PC-9 (cell line): ENCODE data around the gene DCUN1D4. TPM values are rescaled to one million over a fixed set of nuclear protein-coding genes. Genes with fewer than 3 reads are reported as not detected.
A peak's percentile ranks its signal among the peaks of the same experiment; 100 is the strongest.

Experiments
- BruUV-seq: library from RNA; stranded (reverse); fragments of 400-500 nt; replicated peaks from 2 replicates; lab custom pipeline; 2021; lab: Mats Ljungman, UMichigan
- CTCF ChIA-PET: fragments of 300-600 bp; sonication (Branson Sonifier 250); formaldehyde crosslinking; loops from one replicate; lab custom pipeline; 2022; ENCODE audit warnings: antibody characterized with exemption; lab: Charles Lee
- POLR2A ChIA-PET: fragments of 300-600 bp; sonication (Branson Sonifier 250); formaldehyde crosslinking; loops from one replicate; lab custom pipeline; 2022; ENCODE audit warnings: antibody characterized with exemption; ENCODE audit not compliant: unreplicated experiment; lab: Charles Lee
- DNase-seq, 2 experiments: peaks; one replicate each; pipeline versions ENCODE4 v3.0.0 to v3.0.0-alpha.2; 2015 to 2022; ENCODE audit warnings: mixed read lengths in 1 of 2
- H2AFZ ChIP-seq: fragments of 200-600 bp; sonication (generic); 2 replicates; pipeline ENCODE4 v1.8.1; 2017; ENCODE audit warnings: antibody characterized with exemption
- H3F3A ChIP-seq: fragments of 200-600 bp; sonication (generic); 2 replicates; pipeline ENCODE4 v1.8.1; 2017; ENCODE audit warnings: antibody characterized with exemption, mild to moderate bottlenecking, low read depth; ENCODE audit not compliant: insufficient read depth
- H3K27ac ChIP-seq: fragments of 200-600 bp; sonication (generic); 2 replicates; pipeline ENCODE4 v1.6.1; 2016; ENCODE audit warnings: mixed run types
- H3K27me3 ChIP-seq: fragments of 200-600 bp; sonication (generic); 2 replicates; pipeline ENCODE4 v1.6.1; 2016; ENCODE audit warnings: low read depth, mixed run types; ENCODE audit not compliant: insufficient read depth
- H3K36me3 ChIP-seq: fragments of 200-600 bp; sonication (generic); 2 replicates; pipeline ENCODE4 v1.6.1; 2016; ENCODE audit warnings: low read depth, mixed run types
- H3K4me1 ChIP-seq: fragments of 200-600 bp; sonication (generic); replicated peaks from 2 replicates; pipeline ENCODE4 v1.6.1; 2016; ENCODE audit warnings: mixed run types; ENCODE audit not compliant: insufficient read depth
- H3K4me2 ChIP-seq: fragments of 200-600 bp; sonication (generic); 2 replicates; pipeline ENCODE4 v1.6.1; 2017; ENCODE audit warnings: mixed run types
- H3K4me3 ChIP-seq: fragments of 200-600 bp; sonication (generic); 2 replicates; pipeline ENCODE4 v1.6.1; 2016; ENCODE audit warnings: mixed run types
- H3K79me2 ChIP-seq: fragments of 200-600 bp; sonication (generic); 2 replicates; pipeline ENCODE4 v1.6.1; 2017; ENCODE audit warnings: low read depth, mixed run types
- H3K9me2 ChIP-seq: fragments of 200-600 bp; sonication (generic); 2 replicates; pipeline ENCODE4 v1.8.1; 2017; ENCODE audit warnings: mild to moderate bottlenecking; ENCODE audit not compliant: insufficient read depth
- H3K9me3 ChIP-seq: fragments of 200-600 bp; sonication (generic); 2 replicates; pipeline ENCODE4 v1.8.1; 2016; ENCODE audit warnings: low read depth; ENCODE audit not compliant: insufficient read depth
- H4K20me1 ChIP-seq: fragments of 200-600 bp; sonication (generic); 2 replicates; pipeline ENCODE4 v1.8.1; 2017; ENCODE audit not compliant: insufficient read depth
- EZH2 ChIP-seq: fragments of 200-600 bp; sonication (generic); IDR thresholded peaks from 2 replicates; pipeline ENCODE4 v1.8.0; 2017; ENCODE audit warnings: antibody characterized with exemption, low read depth
- intact Hi-C: fragments of 100-400 bp; cut with micrococcal nuclease; formaldehyde crosslinking; loops from one replicate; pipeline ENCODE4 v1.10.0; 2022; ENCODE audit not compliant: unreplicated experiment
- total RNA-seq: library from RNA; stranded (reverse); gene quantifications from 2 replicates; pipeline ENCODE4 v1.2.3, GENCODE V29; 2021
- TF ChIP-seq, protein P1 (sequence below): fragments of 200-600 bp; sonication (generic); conservative IDR thresholded peaks from 2 replicates; pipeline ENCODE4 v1.6.1; 2017; ENCODE audit warnings: mixed run types, antibody characterized with exemption, mild to moderate bottlenecking, moderate library complexity

The DCUN1D4 gene
- total RNA-seq, 1 experiment from 2014 or later = 24.9 TPM

- Histone ChIP-seq H3K9me2 (no peaks in the 10 kb centered on the region), H3K4me1 (no peaks in the 10 kb centered on the region), H2AFZ (no peak overlapping the region), H3K4me2 (no peak overlapping the region), H3K9me3 (no peaks in the 10 kb centered on the region), H4K20me1 (no peaks in the 10 kb centered on the region), H3K27ac (no peak overlapping the region), H3F3A (no peaks in the 10 kb centered on the region), H3K27me3 (no peaks in the 10 kb centered on the region), H3K79me2 (no peaks in the 10 kb centered on the region), H3K4me3 (no peak overlapping the region), H3K36me3 (no peaks in the 10 kb centered on the region)
- BruUV-seq = no TSS peak
- ChIA-PET CTCF (no interaction called here), POLR2A (no interaction called here)
- no peak for DNase-seq
- no peak for TF ChIP-seq EZH2
- TF ChIP-seq, protein P1, sequence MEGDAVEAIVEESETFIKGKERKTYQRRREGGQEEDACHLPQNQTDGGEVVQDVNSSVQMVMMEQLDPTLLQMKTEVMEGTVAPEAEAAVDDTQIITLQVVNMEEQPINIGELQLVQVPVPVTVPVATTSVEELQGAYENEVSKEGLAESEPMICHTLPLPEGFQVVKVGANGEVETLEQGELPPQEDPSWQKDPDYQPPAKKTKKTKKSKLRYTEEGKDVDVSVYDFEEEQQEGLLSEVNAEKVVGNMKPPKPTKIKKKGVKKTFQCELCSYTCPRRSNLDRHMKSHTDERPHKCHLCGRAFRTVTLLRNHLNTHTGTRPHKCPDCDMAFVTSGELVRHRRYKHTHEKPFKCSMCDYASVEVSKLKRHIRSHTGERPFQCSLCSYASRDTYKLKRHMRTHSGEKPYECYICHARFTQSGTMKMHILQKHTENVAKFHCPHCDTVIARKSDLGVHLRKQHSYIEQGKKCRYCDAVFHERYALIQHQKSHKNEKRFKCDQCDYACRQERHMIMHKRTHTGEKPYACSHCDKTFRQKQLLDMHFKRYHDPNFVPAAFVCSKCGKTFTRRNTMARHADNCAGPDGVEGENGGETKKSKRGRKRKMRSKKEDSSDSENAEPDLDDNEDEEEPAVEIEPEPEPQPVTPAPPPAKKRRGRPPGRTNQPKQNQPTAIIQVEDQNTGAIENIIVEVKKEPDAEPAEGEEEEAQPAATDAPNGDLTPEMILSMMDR = no peak
- intact Hi-C loops = no loop called here
Measured at GRCh38 chr4:51830156-51830720, 12.7 kb upstream of the DCUN1D4 start.

DNA sequence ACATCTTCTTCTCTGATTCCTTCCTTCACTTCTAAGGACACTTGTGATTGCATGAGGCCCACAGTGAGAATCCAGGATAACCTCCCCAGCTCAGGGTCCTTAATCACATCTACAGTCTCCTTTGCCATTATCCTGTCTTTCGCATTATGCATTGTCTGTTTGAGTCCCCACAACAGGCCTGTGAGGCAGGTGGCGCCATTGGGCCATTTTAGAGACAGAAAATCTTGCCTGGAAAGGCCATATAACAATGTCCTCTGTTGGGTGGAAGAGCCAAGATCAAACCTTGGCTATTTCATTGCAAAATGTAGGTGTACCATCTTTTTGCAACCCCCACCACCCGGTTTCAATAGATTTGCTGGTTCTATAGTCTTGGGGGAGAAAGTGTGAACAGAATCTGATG is 11.8 kb upstream of the DCUN1D4 start:
- DNase-seq = peak in 1 of 2 experiments; percentile 37
- CTCF ChIA-PET = no interaction called here

GRCh38 chr4:51833236-51833635 is 9.7 kb upstream of the DCUN1D4 start:
- BruUV-seq = no TSS peak
- no peak overlapping the region for H3K27ac ChIP-seq
- H3K4me2 ChIP-seq = no peak overlapping the region
- intact Hi-C loops = no loop called here
- CTCF ChIA-PET = interaction anchor here (0.6 kb wide), 1 partner anchor 8 kb away, joined by 3 read pairs; no protein-coding TSS in a partner anchor
- no peaks in the 10 kb centered on the region for H4K20me1 ChIP-seq
- DNase-seq = no peak
- no peaks in the 10 kb centered on the region for H3K79me2 ChIP-seq
- no peak overlapping the region for H3K4me3 ChIP-seq
- no peaks in the 10 kb centered on the region for H3K9me3 ChIP-seq
- H3K27me3 ChIP-seq = no peaks in the 10 kb centered on the region
- no peaks in the 10 kb centered on the region for H3F3A ChIP-seq
- no peak for TF ChIP-seq EZH2
- TF ChIP-seq, protein P1 = no peak
- H3K9me2 ChIP-seq = no peaks in the 10 kb centered on the region
- no peaks in the 10 kb centered on the region for H3K4me1 ChIP-seq
- no peaks in the 10 kb centered on the region for H3K36me3 ChIP-seq
- no peak overlapping the region for H2AFZ ChIP-seq
- POLR2A ChIA-PET = no interaction called here

More for the DNA sequence above, 11.8 kb upstream of the DCUN1D4 start:
- H3K4me3 ChIP-seq = no peak overlapping the region
- POLR2A ChIA-PET = no interaction called here
- H3K27ac ChIP-seq = no peak overlapping the region
- no peaks in the 10 kb centered on the region for H3K9me2 ChIP-seq
- no peak for TF ChIP-seq EZH2
- TF ChIP-seq, protein P1 = peak; percentile 56
- no peak overlapping the region for H3K4me2 ChIP-seq
- no peaks in the 10 kb centered on the region for H4K20me1 ChIP-seq
- H3K79me2 ChIP-seq = no peaks in the 10 kb centered on the region
- no peak overlapping the region for H2AFZ ChIP-seq
- H3F3A ChIP-seq = no peaks in the 10 kb centered on the region
- H3K4me1 ChIP-seq = no peaks in the 10 kb centered on the region
- no TSS peak for BruUV-seq
- H3K36me3 ChIP-seq = no peaks in the 10 kb centered on the region
- intact Hi-C loops = no loop called here
- no peaks in the 10 kb centered on the region for H3K9me3 ChIP-seq
- no peaks in the 10 kb centered on the region for H3K27me3 ChIP-seq
